AG20443 (cell line): Measurements from ENCODE around the gene NKAPD1.
A peak's percentile ranks its signal among the peaks of the same experiment; 100 is the strongest.
"Not testable (repeated sequence)": the region's sequence is repeated elsewhere in the genome, so short reads cannot be mapped to it uniquely, and the experiment has no call there.

Source experiments
- DNase-seq: peaks from one replicate; pipeline ENCODE4 v3.0.0; 2012; ENCODE audit warnings: low spot score, mixed read lengths

The NKAPD1 gene

GRCh38 chr11:112086422-112087191, 12.5 kb downstream of the NKAPD1 start, which contains the start of the genes SDHD and TIMM8B:
SDHD (plus strand) TSS chr11:112086873; CDS start chr11:112086908, 35 bp downstream.
TIMM8B (minus strand) TSS chr11:112086756; CDS start chr11:112086723, 33 bp downstream.
- peak; percentile 98 for DNase-seq

GRCh38 chr11:112087212-112087611, 13.1 kb downstream of the NKAPD1 start:
- DNase-seq, result no peak

DNA sequence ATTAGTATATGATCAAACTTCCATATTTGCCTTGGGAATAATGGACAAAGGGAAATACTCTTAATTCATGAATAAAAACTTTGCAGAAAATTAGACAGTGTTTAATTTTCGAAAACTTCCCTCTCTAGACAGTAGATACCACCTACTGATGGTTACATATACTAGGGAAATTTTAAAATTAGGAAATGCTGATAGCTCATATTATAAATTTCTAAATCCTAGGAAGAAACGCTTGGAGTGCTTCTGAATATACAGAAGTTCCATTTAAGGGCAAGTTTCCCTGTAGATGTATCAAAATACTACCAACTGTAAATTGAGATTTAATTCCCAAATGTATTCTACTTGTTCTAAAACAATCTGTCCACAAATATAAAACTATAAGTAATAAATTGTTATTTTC, 21.2 kb downstream of the NKAPD1 start:
- not testable (repeated sequence) for DNase-seq

- DNase-seq, result no peak
These were observed 22.1 kb downstream of the NKAPD1 start for GRCh38 chr11:112096194-112096593.

DNA sequence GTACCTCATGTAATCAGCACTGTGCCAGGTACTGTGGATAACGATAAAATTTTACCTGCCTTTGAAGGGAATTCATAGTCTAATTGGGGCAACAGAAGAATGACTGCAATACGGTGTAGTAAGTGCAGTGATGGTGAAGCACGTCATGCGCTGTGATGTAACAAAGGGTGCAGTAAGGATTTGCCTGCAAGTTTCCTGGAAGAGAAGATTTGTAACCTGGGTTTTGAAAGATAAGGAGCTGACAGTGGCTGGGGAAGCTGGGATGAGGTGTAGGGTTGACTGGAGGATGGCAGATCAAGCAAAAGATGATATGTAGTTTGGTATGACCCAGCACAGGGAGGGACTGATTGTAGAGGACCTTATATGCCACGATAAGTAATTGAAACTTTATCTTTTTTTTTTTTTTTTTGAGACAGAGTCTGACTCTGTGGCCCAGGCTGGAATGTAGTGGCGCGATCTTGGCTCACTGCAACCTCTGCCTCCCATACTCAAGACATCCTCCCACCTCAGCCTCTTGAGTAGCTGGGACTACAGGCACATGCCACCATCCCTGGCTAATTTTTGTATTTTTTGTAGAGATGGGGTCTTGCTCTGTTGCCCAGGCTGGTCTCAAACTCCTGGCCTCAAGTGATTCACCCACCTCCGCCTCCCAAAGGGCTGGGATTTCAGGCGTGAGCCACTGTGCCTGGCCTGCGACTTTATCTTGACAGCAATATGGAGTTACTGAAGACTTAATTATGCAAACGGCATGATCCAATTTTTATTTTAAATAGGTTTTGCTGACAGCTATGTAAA, 23.8 kb downstream of the NKAPD1 start:
- no peak for DNase-seq

- DNase-seq, result no peak
These were observed 26.4 kb downstream of the NKAPD1 start for GRCh38 chr11:112100462-112100861.

GRCh38 chr11:112103446-112103845, 29.3 kb downstream of the NKAPD1 start:
- DNase-seq, result no peak

DNA sequence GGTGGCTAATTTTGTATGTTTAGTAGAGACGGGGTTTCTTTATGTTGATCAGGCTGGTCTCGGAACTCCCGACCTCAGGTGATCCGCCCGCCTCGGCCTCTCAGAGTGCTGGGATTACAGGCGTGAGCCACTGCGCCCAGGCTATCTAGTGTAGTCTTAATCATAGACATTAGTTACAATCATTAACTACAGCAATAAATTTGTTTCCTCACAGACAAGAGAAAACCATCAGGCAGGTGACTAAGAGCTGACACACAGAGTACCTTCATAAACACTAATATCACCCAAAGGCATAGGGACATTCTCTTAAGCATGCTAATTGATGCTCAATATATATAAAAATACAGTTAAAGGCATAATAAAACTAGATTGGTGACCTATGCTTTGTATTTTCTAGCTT, 32.0 kb downstream of the NKAPD1 start:
- DNase-seq, result no peak

DNA sequence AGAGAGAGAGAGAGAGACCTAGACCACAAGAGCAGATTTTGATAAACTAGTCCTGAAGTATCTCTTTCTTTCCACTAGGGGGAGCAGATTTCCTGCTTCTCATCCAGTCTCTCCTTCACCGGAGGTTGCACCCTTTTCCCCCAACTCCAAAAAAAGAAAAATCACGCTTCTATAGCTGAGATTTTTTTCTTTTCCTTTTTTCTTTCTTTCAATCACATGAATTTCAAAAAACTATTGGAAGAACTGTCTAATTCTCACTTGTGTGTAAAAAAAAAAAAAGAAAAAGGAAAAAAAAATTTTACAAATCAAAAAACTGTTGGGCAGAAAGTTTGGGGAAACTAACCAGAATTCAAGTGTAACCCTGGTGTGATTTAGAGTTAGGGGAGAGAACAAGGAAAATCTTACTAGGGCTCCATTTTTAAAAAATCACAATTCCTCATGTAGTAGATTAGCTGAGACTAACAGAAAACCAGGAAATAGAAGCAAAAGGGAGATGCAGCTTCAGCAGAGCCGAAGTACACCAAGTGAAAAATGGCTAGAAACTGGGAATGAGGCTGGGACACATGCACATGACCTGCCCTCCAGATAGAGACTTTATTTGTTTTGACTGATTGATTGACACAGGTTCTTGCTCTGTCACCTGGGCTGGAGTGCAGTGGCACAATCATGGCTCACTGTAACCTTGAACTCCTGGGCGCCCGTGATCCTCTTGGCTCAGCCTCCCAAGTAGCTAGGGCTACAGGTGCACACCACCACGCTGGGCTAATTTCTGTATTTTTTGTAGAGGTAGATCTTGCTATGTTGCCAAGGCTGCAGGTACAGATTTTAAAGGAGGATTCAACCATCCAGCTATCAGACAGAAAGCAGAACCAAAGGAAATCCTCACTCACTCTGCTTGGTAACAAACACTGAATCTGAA, 39.7 kb downstream of the NKAPD1 start:
- peak; percentile 67 for DNase-seq

DNA sequence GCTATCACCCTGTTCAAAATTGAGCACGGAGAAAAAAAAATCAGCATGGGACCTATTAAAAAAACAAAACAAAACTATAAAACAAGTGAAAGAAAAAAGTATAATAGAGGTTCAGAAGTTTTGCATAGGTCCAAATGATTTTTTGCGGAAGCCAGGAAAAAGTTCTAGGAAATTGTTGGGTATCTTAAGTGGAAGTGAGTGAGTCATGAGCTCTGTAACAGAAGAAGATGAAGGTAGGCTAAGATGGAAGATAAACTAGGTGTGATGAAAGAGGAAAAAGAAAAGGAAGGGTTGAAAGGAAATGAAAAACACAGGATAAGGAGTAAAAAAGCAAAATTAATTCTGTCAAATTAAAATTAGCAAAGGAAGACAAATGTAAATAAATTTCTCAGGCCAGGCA, 40.4 kb downstream of the NKAPD1 start:
- DNase-seq, result no peak

DNA sequence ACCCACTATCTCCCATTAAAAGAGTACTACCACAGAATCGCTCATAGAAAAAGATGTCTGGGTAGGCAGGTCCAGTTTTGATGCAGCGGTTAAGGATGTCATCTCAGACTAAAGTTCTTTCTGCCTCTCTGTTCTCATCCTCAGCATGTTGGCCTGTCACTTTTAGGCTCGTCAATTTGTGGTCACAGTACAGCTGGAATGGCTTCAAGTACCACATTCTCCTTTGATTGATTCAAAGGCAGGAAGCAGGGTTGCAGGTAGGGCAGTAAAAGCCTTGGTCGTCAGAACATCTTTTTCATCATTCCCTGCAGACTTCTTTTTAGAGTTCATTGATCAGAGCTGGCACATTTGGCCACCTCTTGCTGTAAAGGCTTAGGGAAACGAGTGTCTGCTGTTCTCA, 41.3 kb downstream of the NKAPD1 start:
- DNase-seq, result no peak

DNA sequence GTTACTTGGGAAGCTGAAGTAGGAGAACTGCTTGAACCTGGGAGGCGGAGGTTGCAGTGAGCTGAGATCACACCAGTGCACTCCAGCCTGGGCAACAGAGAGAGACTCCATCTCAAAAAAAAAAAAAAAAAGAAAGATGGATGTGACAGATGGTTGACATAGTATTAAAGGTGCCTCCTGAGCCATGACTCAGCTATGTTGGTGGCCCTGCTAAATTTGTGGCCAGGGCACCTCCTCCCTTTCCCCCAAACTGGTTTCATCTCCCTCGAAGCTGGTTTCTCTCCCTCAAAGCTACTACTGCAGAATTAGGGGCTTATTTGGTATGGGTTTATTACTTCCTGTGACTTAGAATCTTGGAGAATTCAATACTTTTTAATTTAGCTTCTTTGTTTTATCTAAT, 44.1 kb downstream of the NKAPD1 start:
- DNase-seq, result no peak

DNA sequence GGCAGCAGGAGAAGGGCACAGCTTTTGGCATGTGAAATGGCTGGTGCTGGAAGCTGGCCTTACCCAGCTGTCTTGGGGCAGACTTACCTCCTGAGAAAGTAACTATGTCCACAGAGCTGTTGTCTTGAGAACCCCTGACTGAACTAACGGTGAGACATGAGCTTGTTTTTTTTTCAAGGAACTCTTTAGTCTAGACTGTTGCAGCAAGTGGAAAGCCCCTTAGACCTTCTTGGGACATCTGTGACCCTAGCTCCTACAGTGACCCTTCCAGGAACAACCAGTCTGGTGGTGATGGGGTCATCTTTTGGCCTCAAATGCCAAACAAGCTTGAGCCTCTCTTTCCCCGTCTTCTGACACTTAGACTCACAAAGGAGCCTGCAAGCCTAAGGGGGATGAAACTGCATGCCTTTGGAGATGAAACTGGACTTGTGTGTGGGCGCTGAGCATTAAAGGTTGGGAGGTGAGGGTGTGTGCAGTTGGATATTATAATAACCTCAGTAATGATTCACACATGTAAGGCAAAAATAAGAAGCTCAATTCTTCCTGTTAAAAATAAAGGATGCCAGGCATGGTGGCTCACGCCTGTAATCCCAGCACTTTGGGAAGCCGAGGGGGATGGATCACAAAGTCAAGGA, 48.0 kb downstream of the NKAPD1 start:
- DNase-seq, result no peak

DNA sequence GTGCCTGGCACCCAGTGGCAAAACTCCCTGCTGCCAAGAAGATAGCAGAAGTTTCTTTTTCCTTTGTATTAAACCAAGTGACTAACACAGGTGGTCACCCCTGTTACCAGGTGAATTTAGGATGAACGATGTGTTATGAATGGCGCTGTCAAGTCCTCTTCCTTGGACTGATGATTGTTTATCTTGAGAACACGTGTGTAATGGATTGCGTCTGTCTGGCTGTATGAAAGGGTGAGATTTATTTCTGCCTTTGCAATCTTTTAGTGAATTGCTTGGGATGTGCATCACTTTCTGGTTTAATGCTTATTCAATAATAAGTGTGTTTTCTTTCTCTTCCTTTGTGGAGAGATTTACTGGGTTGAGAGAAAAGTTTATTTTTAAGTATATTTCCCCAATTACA, 49.0 kb downstream of the NKAPD1 start:
- no peak for DNase-seq

- no peak for DNase-seq
These were observed 53.0 kb downstream of the NKAPD1 start for GRCh38 chr11:112127056-112127455.

- DNase-seq, result peak; percentile 83
These were observed 54.5 kb downstream of the NKAPD1 start for GRCh38 chr11:112128483-112129121.

- DNase-seq, result no peak
These were observed 55.6 kb downstream of the NKAPD1 start for GRCh38 chr11:112129656-112130055.

DNA sequence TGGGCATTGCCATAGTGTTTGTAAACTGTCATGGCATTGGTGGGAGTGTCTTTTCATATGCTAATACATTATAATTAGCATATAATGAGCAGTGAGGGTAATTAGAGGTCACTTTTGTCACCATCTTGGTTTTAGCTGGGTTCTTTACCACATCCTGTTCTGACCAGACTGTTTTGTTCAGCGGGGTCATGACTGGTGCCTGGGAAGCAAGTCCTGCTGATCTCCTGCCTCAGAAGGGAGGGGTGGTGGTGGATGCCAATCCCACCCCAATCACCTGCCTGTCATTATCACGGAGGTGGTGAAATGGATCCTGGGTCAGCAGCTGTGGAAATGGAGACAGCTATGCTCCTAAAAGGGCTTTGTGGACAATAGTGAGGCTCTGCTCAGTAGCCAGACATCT, 58.6 kb downstream of the NKAPD1 start:
- no peak for DNase-seq

GRCh38 chr11:112134473-112134872, 60.4 kb downstream of the NKAPD1 start:
- DNase-seq, result no peak
